Endodermal cell (in vitro differentiated cells): ENCODE data around the gene PPP2R5C. TPM values are rescaled to one million over a fixed set of nuclear protein-coding genes. Genes with fewer than 3 reads are reported as not detected.

ENCODE experiments used
- DNase-seq: peaks from one replicate; pipeline ENCODE4 v3.0.0-alpha.2; 2017
- H3K27ac ChIP-seq: 2 replicates; pipeline ENCODE4 v1.5.1; 2013; ENCODE audit warnings: mild to moderate bottlenecking, low read depth, low read length, moderate library complexity
- H3K27me3 ChIP-seq: 2 replicates; pipeline ENCODE4 v1.6.1; 2013; ENCODE audit warnings: mild to moderate bottlenecking, low read length, moderate library complexity; ENCODE audit not compliant: insufficient read depth, control insufficient read depth, poor library complexity, severe bottlenecking
- H3K36me3 ChIP-seq: 2 replicates; pipeline ENCODE4 v1.7.0; 2013; ENCODE audit warnings: mild to moderate bottlenecking, low read length, moderate library complexity; ENCODE audit not compliant: control insufficient read depth, insufficient read depth
- H3K4me1 ChIP-seq: one replicate; pipeline ENCODE4 v1.7.0; 2013; ENCODE audit warnings: low read length; ENCODE audit not compliant: control insufficient read depth, insufficient read depth
- H3K4me3 ChIP-seq: 2 replicates; pipeline ENCODE4 v1.5.1; 2013; ENCODE audit warnings: mild to moderate bottlenecking, low read length, moderate library complexity
- H3K9ac ChIP-seq: 2 replicates; pipeline ENCODE4 v1.6.1; 2013; ENCODE audit warnings: mild to moderate bottlenecking, low read length, moderate library complexity; ENCODE audit not compliant: poor library complexity, severe bottlenecking; ENCODE audit errors: extremely low read depth
- H3K9me3 ChIP-seq: 2 replicates; pipeline ENCODE4 v1.6.1; 2013; ENCODE audit warnings: mild to moderate bottlenecking, low read length, moderate library complexity; ENCODE audit not compliant: control insufficient read depth
- H3K27ac Mint-ChIP-seq: 2 replicates; pipeline ENCODE4 v1.8.0; 2020; ENCODE audit warnings: mixed read lengths
- H3K27me3 Mint-ChIP-seq: 2 replicates; pipeline ENCODE4 v1.8.0; 2021; ENCODE audit warnings: mild to moderate bottlenecking, mixed read lengths; ENCODE audit not compliant: insufficient read depth
- H3K36me3 Mint-ChIP-seq: 2 replicates; pipeline ENCODE4 v1.8.0; 2020; ENCODE audit warnings: low read depth, mixed read lengths
- H3K4me1 Mint-ChIP-seq: 2 replicates; pipeline ENCODE4 v1.8.0; 2020; ENCODE audit warnings: mixed read lengths
- H3K4me3 Mint-ChIP-seq: 2 replicates; pipeline ENCODE4 v1.8.0; 2020; ENCODE audit warnings: mild to moderate bottlenecking, moderate library complexity, mixed read lengths
- H3K9me3 Mint-ChIP-seq: 2 replicates; pipeline ENCODE4 v1.8.0; 2020; ENCODE audit warnings: mild to moderate bottlenecking, mixed read lengths
- CTCF ChIP-seq: fragments of 200-600 bp; sonication (generic); conservative IDR thresholded peaks from 2 replicates; pipeline ENCODE4 v1.5.0; 2021; ENCODE audit warnings: antibody characterized with exemption, mild to moderate bottlenecking
- WGBS, 2 experiments: methylation state at CpG; one replicate each; pipeline versions ENCODE4 v1.1.5 to v1.1.7; 2013; ENCODE audit warnings: missing lambda C conversion rate in 2 of 2, mixed read lengths in 1 of 2; ENCODE audit not compliant: insufficient coverage in 1 of 2, insufficient read length in 1 of 2; 5-methylcytosine and 5-hydroxymethylcytosine counted together
- total RNA-seq, 2 donors: library from RNA; stranded (reverse); fragmentation: NEBNext Ultra II Directional in 1 of 2; extraction: Animal tissue kit (Norgen Biotek cat#: 25700) in 1 of 2; gene quantifications; 2 replicates in 1 of 2; 3 replicates in 1 of 2; pipeline ENCODE4 v1.2.1, GENCODE V29; 2021

Gene PPP2R5C
- total RNA-seq, 2 donors from 2014 or later, result 116 to 117 TPM

DNA sequence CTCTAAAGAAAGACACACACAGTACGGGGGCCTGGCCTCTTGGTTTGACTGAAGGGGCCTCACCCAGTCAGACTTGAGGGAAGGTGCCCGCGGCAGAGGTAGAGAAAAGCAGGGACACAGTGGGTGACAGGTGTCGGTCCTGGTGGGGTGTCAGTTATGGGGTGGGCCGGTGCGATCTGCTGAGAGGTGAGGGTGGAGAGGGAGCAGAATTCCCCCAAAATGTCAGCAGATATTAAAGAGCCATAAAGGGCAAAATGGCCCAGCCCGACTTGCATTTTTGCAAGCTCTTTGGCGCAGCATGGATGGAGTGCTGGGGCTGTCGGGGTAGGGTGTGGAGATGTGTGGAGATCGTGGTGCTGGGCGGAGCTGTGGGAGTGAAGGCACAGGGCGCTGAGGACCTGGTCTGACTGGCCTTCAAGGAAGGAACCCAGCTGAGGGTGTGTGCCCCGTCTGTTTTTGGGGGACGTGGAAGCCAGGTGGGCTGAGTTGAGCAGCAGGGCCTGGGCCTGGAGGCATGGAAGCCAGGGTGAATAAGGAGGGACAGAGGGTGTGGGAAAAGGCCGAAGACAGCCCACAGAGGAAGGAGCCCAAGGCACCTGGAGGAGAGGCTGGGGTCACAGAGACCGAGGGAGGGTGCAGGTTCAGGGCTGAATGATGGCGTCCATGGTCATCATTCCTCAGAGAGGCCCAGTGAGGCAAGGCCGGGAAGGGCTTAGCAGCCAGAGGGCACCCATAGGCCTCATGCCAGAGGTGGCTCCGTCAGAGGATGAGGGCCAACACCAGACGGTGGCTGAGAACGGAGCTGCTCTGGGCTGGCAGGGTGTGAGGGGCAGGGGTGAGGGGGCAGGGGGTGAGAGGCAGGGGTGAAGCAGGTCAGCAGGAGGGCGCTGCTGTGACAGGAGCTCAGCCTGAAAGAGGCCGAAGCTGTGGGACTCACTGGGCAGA, 154.6 kb downstream of the PPP2R5C start:
- TF ChIP-seq CTCF, result no peak
- no peaks in the 10 kb centered on the region for H3K4me1 ChIP-seq
- no peak overlapping the region for H3K4me3 ChIP-seq
- H3K9ac ChIP-seq, result no peak overlapping the region
- Mint-ChIP-seq H3K36me3 (peaks cover 44% of the 10 kb centered on the region), H3K27ac (peak overlapping the region; percentile 32), H3K9me3 (no peaks in the 10 kb centered on the region), H3K4me1 (peaks cover 28% of the 10 kb centered on the region), H3K4me3 (no peak overlapping the region), H3K27me3 (no peaks in the 10 kb centered on the region)
- WGBS, 2 experiments, result 93% methylated on average over 14 to 23 of the region's 23 CpGs
- H3K27ac ChIP-seq, result no peak overlapping the region
- H3K36me3 ChIP-seq, result peaks cover 32% of the 10 kb centered on the region
- DNase-seq, result peak; percentile 51
- no peaks in the 10 kb centered on the region for H3K9me3 ChIP-seq
- no peaks in the 10 kb centered on the region for H3K27me3 ChIP-seq

DNA sequence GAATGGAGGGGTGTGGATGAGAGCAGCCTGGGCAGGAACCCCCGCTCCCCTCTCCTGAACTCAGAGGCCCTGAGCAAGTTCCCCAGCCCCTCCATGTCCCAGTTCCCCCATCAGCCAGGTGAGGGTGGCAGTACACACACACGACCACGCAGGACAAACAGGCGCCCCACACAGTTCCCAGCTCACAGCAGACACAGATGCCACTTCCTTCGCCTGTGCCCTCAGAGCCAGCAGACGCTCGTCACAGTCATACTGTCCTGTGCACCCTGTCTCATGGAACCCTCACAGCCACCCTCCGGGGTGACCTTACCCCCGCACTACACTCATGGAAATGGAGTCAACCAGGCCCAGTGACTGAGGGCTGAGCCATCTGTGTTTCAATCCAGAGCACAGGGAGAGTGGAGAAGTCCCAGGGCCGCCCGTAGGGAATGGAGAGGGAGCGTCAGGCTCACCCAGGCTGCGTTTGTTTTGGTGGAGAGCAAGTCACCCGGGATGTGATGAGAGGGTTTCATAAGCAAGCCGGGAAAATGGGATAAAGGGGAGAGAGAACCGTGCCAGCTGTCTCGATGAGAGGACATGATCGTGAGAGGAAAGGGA, 155.4 kb downstream of the PPP2R5C start:
- Mint-ChIP-seq H3K9me3 (no peaks in the 10 kb centered on the region), H3K4me3 (no peak overlapping the region), H3K27ac (peak overlapping the region; percentile 1), H3K36me3 (peaks cover 46% of the 10 kb centered on the region), H3K27me3 (no peaks in the 10 kb centered on the region), H3K4me1 (peaks cover 28% of the 10 kb centered on the region)
- H3K9me3 ChIP-seq, result no peaks in the 10 kb centered on the region
- TF ChIP-seq CTCF, result no peak
- H3K27ac ChIP-seq, result peak overlapping the region; percentile 24
- H3K9ac ChIP-seq, result no peak overlapping the region
- no peaks in the 10 kb centered on the region for H3K27me3 ChIP-seq
- peak; percentile 57 for DNase-seq
- H3K4me1 ChIP-seq, result no peaks in the 10 kb centered on the region
- WGBS, 2 experiments, result 85 to 86% methylated on average over 16 to 18 of the region's 18 CpGs
- H3K36me3 ChIP-seq, result peaks cover 37% of the 10 kb centered on the region
- H3K4me3 ChIP-seq, result no peak overlapping the region

DNA sequence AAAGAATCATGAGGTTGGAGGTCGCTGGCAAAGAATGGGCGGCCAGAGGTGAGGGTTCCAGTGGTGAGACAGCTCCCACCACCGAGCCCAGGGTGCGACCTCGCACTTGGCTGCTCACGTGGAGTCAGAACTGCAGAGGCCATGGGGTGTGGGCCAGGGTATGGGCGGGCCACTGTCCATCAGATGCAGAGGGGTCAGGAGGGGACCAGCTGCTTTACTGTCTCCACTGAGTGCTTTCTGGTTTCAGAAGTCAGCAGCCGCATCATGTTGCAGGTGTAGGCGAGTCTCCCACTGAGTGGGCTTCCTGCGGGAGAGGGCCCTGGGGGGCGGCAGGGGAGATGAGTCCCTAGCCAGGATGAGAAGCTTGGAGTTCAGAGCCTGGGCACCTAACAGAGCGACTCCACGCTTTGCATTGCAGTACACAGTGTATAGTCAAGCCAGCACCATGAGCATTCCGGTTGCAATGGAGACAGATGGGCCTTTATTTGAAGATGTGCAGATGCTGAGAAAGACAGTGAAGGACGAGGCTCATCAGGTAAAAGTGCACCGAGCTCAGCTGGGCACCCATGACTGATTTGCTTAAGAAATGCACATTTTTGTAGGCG, 156.0 kb downstream of the PPP2R5C start:
- peak overlapping the region; percentile 24 for H3K27ac ChIP-seq
- peaks cover 44% of the 10 kb centered on the region for H3K36me3 Mint-ChIP-seq
- no peak overlapping the region for H3K4me3 ChIP-seq
- peaks cover 28% of the 10 kb centered on the region for H3K4me1 Mint-ChIP-seq
- TF ChIP-seq CTCF, result no peak
- no peaks in the 10 kb centered on the region for H3K9me3 ChIP-seq
- H3K27me3 ChIP-seq, result no peaks in the 10 kb centered on the region
- 47 to 54% methylated on average over 17 of the region's 17 CpGs for WGBS, 2 experiments
- no peak overlapping the region for H3K4me3 Mint-ChIP-seq
- peak; percentile 66 for DNase-seq
- H3K4me1 ChIP-seq, result no peaks in the 10 kb centered on the region
- peak overlapping the region; percentile 1 for H3K27ac Mint-ChIP-seq
- H3K27me3 Mint-ChIP-seq, result no peaks in the 10 kb centered on the region
- H3K9me3 Mint-ChIP-seq, result no peaks in the 10 kb centered on the region
- no peak overlapping the region for H3K9ac ChIP-seq
- H3K36me3 ChIP-seq, result peaks cover 33% of the 10 kb centered on the region
